Transverse colon (tissue), 4 donors: Measurements from ENCODE around the gene HPS3.

ENCODE experiments used
- CTCF ChIP-seq, 5 experiments: fragments of 200-600 bp in 3 of 5; fragments of 450-650 bp in 2 of 5; sonication (generic) in 3 of 5; IDR thresholded peaks; 1 replicate in 2 of 5; 2 replicates in 3 of 5; pipeline ENCODE4 v1.5.1; 2016 to 2017; ENCODE audit warnings: antibody characterized with exemption in 5 of 5, inconsistent platforms in 3 of 5, mild to moderate bottlenecking in 2 of 5, moderate library complexity in 1 of 5
- POLR2A ChIP-seq: fragments of 450-650 bp; IDR thresholded peaks from one replicate; pipeline ENCODE4 v1.6.1; 2016; ENCODE audit warnings: antibody characterized with exemption, mild to moderate bottlenecking, moderate library complexity
- POLR2AphosphoS5 ChIP-seq, 3 donors: sonication (generic); formaldehyde crosslinking; IDR thresholded peaks; one replicate each; pipeline ENCODE4 v1.6.1; 2016; ENCODE audit warnings: antibody characterized with exemption in 3 of 3

- TF ChIP-seq CTCF (IDR thresholded peaks at IDR 0.05): no peak
- TF ChIP-seq POLR2AphosphoS5 (IDR thresholded peaks at IDR 0.05): no peak
- no peak for TF ChIP-seq POLR2A
Measured at GRCh38 chr3:149214702-149215101, 85.3 kb downstream of the HPS3 start.
